SK-N-MC (cell line): ENCODE measurements around the gene ITGA1.

Experiments
- DNase-seq: peaks from one replicate; pipeline ENCODE4 v3.0.0-alpha.2; 2011; ENCODE audit warnings: low read depth, low spot score
- H3K27ac ChIP-seq: fragments of 200-600 bp; sonication (generic); 2 replicates; pipeline ENCODE4 v1.5.1; 2016; ENCODE audit warnings: mixed run types
- H3K36me3 ChIP-seq: fragments of 200-600 bp; sonication (generic); 2 replicates; pipeline ENCODE4 v1.6.1; 2017; ENCODE audit warnings: antibody characterized with exemption, low read length, mixed read lengths; ENCODE audit not compliant: insufficient read depth
- H3K4me3 ChIP-seq: fragments of 200-600 bp; sonication (generic); 2 replicates; pipeline ENCODE4 v1.5.1; 2016
- H3K9ac ChIP-seq: fragments of 200-600 bp; sonication (generic); 2 replicates; pipeline ENCODE4 v1.8.0; 2017; ENCODE audit warnings: mixed run types, mixed read lengths; ENCODE audit not compliant: insufficient read length
- H3K9me3 ChIP-seq: fragments of 200-600 bp; sonication (generic); 2 replicates; pipeline ENCODE4 v1.6.1; 2017; ENCODE audit warnings: low read depth, mild to moderate bottlenecking, antibody characterized with exemption, low read length, moderate library complexity, mixed read lengths
- EZH2 ChIP-seq: fragments of 200-600 bp; sonication (generic); IDR thresholded peaks from one replicate; pipeline ENCODE4 v1.6.1; 2017; ENCODE audit warnings: antibody characterized with exemption
- FOXP2 ChIP-seq: optimal IDR thresholded peaks from 2 replicates; pipeline ENCODE3; 2011; ENCODE audit warnings: mild to moderate bottlenecking, moderate library complexity; ENCODE audit not compliant: insufficient read depth; ENCODE audit errors: extremely low read length, control extremely low read depth
- POLR2AphosphoS5 ChIP-seq: IDR thresholded peaks from 2 replicates; pipeline ENCODE4 v1.6.1; 2012; ENCODE audit warnings: mild to moderate bottlenecking, low read depth, low read length, borderline replicate concordance

The ITGA1 gene

DNA sequence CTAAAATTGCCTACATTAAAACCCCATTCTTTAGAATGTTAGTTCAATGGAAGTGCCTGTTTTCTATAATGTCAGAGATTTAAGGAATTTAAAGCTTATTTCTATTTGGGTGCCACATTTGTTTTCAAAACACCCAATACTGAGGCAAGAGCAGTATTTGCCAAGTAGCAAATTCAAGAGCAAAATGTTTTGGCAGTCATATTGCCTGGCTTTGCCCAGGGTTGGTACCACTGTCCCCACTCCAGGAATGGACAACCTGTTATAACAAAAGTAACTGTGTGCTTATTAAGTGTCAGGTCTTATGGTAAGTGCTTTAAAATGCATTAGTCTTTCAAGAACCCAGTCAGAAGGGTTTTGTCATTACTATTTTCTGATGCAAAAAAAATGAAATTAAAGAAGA is 19.3 kb downstream of the ITGA1 start:
- Histone ChIP-seq H3K9me3 (no peaks in the 10 kb centered on the region), H3K4me3 (no peak overlapping the region), H3K9ac (no peak overlapping the region), H3K36me3 (peaks cover 17% of the 10 kb centered on the region; the same call in 1 of the 2 replicates), H3K27ac (no peak overlapping the region)
- DNase-seq, result no peak
- no peak for TF ChIP-seq POLR2AphosphoS5
- TF ChIP-seq FOXP2, result no peak
- no peak for TF ChIP-seq EZH2

GRCh38 chr5:52807723-52808122 is 20.0 kb downstream of the ITGA1 start:
- TF ChIP-seq FOXP2 (no peak), EZH2 (no peak), POLR2AphosphoS5 (no peak)
- no peak overlapping the region for H3K4me3 ChIP-seq
- no peak overlapping the region for H3K9ac ChIP-seq
- DNase-seq, result no peak
- no peak overlapping the region for H3K27ac ChIP-seq
- no peaks in the 10 kb centered on the region for H3K9me3 ChIP-seq
- H3K36me3 ChIP-seq, result peaks cover 14% of the 10 kb centered on the region; the same call in 1 of the 2 replicates

DNA sequence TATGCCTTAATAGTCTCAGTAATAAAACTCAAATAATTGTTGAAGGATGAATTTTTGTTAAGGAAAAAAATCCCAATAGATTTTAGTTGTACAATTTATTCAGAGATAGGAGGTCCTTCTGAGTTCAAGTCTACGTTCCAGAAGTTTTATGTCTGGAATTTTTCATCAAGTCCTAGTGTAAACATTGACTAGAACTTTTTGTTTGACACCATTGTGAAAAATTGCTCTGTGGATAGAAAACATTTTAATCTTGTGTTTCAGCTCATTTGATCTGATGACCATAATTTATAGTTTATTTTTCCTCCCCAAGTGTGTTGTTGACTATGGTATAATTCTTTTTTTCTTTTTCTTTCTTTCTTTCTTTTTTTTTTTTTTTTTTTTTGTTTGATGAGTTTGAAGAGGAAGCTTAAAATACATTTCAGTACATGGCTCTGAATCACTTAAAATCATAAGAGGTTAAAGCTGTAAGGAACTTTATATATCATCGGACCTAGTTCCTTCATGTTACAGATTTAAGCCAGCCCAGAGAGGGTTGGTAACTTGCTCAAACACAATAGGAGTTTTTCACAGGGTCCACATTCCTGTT is 20.7 kb downstream of the ITGA1 start:
- no peaks in the 10 kb centered on the region for H3K9me3 ChIP-seq
- H3K4me3 ChIP-seq, result no peak overlapping the region
- no peak for DNase-seq
- H3K9ac ChIP-seq, result no peak overlapping the region
- no peak for TF ChIP-seq FOXP2
- TF ChIP-seq POLR2AphosphoS5, result no peak
- no peak for TF ChIP-seq EZH2
- 0 out of 2 replicates have a peak, but pooled peaks cover 10% of the 10 kb centered on the region for H3K36me3 ChIP-seq
- H3K27ac ChIP-seq, result no peak overlapping the region

DNA sequence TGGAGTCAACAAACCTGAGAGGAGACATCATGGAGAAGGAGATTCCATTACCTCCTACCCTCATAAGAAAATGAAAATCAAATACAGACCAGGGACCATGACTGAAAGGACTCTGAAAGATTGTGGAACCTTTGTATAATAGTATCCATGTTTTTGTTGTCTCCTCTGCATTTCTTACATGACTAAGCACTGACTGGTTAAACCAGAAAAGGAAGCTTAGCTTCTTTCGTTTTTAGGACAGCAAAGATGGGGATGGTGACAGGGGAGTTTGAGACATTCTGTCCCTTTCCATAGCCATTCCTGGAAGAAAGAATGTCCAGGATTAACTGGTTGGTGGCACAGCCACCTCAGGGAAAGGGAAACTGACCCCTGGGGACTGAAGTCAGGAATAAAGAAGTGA is 22.2 kb downstream of the ITGA1 start:
- Histone ChIP-seq H3K9me3 (no peaks in the 10 kb centered on the region), H3K9ac (no peak overlapping the region), H3K27ac (no peak overlapping the region), H3K36me3 (0 out of 2 replicates have a peak, but pooled peaks cover 8% of the 10 kb centered on the region), H3K4me3 (no peak overlapping the region)
- no peak for TF ChIP-seq POLR2AphosphoS5
- TF ChIP-seq FOXP2, result no peak
- TF ChIP-seq EZH2, result no peak
- DNase-seq, result no peak

DNA sequence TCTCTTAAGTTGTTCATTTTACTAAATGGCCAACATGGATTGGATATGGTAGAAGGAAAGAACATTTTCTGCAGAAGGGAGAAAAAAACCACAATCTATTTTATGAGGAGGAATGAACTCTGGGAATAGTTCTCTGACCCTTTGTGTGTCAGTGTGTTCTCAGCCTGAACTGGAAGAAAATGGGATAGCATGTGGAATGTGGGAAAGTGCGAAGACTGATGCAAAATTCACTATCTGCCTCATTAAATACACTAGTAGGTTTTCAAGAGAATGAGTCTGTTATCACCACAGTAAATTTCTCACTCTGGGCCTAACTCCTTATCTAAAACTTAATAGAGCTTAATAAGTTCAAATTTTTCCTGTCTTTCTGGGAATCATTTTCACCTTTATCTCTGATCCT is 22.7 kb downstream of the ITGA1 start:
- no peak for DNase-seq
- Histone ChIP-seq H3K9ac (no peak overlapping the region), H3K9me3 (no peaks in the 10 kb centered on the region), H3K36me3 (0 out of 2 replicates have a peak, but pooled peaks cover 3% of the 10 kb centered on the region), H3K4me3 (no peak overlapping the region), H3K27ac (no peak overlapping the region)
- TF ChIP-seq EZH2, result no peak
- no peak for TF ChIP-seq FOXP2
- no peak for TF ChIP-seq POLR2AphosphoS5

- H3K9me3 ChIP-seq, result no peaks in the 10 kb centered on the region
- TF ChIP-seq EZH2, result no peak
- no peak for TF ChIP-seq POLR2AphosphoS5
- no peak for TF ChIP-seq FOXP2
- H3K4me3 ChIP-seq, result no peak overlapping the region
- H3K9ac ChIP-seq, result no peak overlapping the region
- no peak overlapping the region for H3K27ac ChIP-seq
- no peak for DNase-seq
- no peaks in the 10 kb centered on the region for H3K36me3 ChIP-seq
Observed at GRCh38 chr5:52811067-52811749, 23.5 kb downstream of the ITGA1 start.

GRCh38 chr5:52814352-52815148 is 26.8 kb downstream of the ITGA1 start:
- no peak overlapping the region for H3K27ac ChIP-seq
- no peak overlapping the region for H3K4me3 ChIP-seq
- H3K9me3 ChIP-seq, result no peaks in the 10 kb centered on the region
- no peaks in the 10 kb centered on the region for H3K36me3 ChIP-seq
- no peak for DNase-seq
- TF ChIP-seq POLR2AphosphoS5 (no peak), FOXP2 (no peak), EZH2 (no peak)
- H3K9ac ChIP-seq, result no peak overlapping the region

DNA sequence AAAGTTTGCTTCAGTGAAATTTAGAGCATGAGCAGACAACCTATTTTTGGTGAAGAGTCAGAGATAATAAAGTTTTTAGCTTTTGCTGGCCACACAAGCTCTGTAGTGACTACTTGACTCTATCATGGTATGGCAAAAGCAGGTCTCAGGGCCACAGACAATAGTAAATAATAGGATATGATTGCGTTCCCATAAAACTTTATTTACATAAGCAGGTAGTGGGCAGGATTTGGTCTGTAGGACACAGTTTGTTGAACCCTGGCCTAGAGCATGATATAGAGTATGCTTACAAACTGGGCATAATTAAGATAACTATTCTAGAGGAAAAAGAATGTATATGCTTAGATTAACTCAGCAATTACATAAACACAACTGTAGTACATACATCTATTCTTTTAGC is 30.1 kb downstream of the ITGA1 start:
- no peak for DNase-seq
- no peak overlapping the region for H3K9ac ChIP-seq
- H3K27ac ChIP-seq, result no peak overlapping the region
- no peak for TF ChIP-seq FOXP2
- TF ChIP-seq EZH2, result no peak
- TF ChIP-seq POLR2AphosphoS5, result no peak
- H3K4me3 ChIP-seq, result no peak overlapping the region
- H3K36me3 ChIP-seq, result no peaks in the 10 kb centered on the region
- no peaks in the 10 kb centered on the region for H3K9me3 ChIP-seq
